GM12874 (cell line): ENCODE results near the gene CATSPERD.

Source experiments
- CTCF ChIP-seq: IDR thresholded peaks from 2 replicates; pipeline ENCODE4 v1.5.1; 2011; ENCODE audit warnings: low read depth, mild to moderate bottlenecking, control low read depth, low read length, moderate library complexity; ENCODE audit not compliant: insufficient read depth

Gene CATSPERD

GRCh38 chr19:5693195-5694166, 27.0 kb upstream of the CATSPERD start:
- TF ChIP-seq CTCF: no peak

- no peak for TF ChIP-seq CTCF
Measured at GRCh38 chr19:5694167-5694955, 26.1 kb upstream of the CATSPERD start.

- TF ChIP-seq CTCF: no peak
Measured at GRCh38 chr19:5694956-5695648, 25.3 kb upstream of the CATSPERD start.

- TF ChIP-seq CTCF: no peak
Measured at GRCh38 chr19:5695649-5696195, 24.7 kb upstream of the CATSPERD start.

GRCh38 chr19:5696196-5697021, 24.0 kb upstream of the CATSPERD start:
- no peak for TF ChIP-seq CTCF

- no peak for TF ChIP-seq CTCF
Measured at GRCh38 chr19:5697022-5697889, 23.2 kb upstream of the CATSPERD start.
